IPS-18a (cell line): Measurements from ENCODE around the gene APOL6.
"Not testable (repeated sequence)": the region's sequence is repeated elsewhere in the genome, so short reads cannot be mapped to it uniquely, and the experiment has no call there.

ENCODE experiments used
- H3K27ac ChIP-seq: one replicate; pipeline ENCODE4 v1.5.1; 2013; ENCODE audit warnings: low read length
- H3K27me3 ChIP-seq: one replicate; pipeline ENCODE4 v1.6.1; 2013; ENCODE audit warnings: mild to moderate bottlenecking, low read length; ENCODE audit not compliant: control insufficient read depth, insufficient read depth
- H3K36me3 ChIP-seq: one replicate; pipeline ENCODE4 v1.6.1; 2013; ENCODE audit warnings: low read depth, low read length; ENCODE audit not compliant: control insufficient read depth
- H3K4me1 ChIP-seq: one replicate; pipeline ENCODE4 v1.6.1; 2013; ENCODE audit warnings: low read depth, low read length; ENCODE audit not compliant: control insufficient read depth
- H3K4me3 ChIP-seq: one replicate; pipeline ENCODE4 v1.5.1; 2013; ENCODE audit warnings: low read length
- H3K9ac ChIP-seq: one replicate; pipeline ENCODE4 v1.6.1; 2013; ENCODE audit warnings: mild to moderate bottlenecking, low read length, moderate library complexity
- H3K9me3 ChIP-seq: one replicate; pipeline ENCODE4 v1.6.1; 2013; ENCODE audit warnings: low read depth, low read length; ENCODE audit not compliant: control insufficient read depth

The APOL6 gene

DNA sequence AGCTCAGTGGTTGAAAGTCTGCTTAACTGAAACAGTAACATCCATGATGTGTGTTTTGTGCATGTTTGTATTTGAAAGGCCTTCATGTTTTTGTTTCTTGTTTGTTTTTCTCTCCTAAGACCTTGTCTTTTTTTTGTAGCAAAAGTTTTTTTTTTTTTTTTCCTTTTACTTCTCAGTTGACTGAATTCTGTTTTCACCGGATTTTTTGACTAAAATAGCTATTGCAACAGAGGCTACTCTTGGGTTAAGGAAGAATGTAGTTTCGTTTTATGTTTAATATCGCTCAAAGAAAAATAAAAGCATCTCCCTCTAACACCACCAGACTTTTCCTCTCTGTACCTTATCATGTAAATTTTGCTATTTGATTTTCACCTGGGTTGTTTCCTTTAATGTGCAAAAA, 15.1 kb downstream of the APOL6 start:
- Histone ChIP-seq H3K4me1 (peaks cover 18% of the 10 kb centered on the region), H3K4me3 (peak overlapping the region; percentile 46), H3K9ac (peak overlapping the region; percentile 27), H3K36me3 (no peaks in the 10 kb centered on the region), H3K27ac (no peak overlapping the region), H3K27me3 (no peaks in the 10 kb centered on the region), H3K9me3 (peaks cover 21% of the 10 kb centered on the region)

DNA sequence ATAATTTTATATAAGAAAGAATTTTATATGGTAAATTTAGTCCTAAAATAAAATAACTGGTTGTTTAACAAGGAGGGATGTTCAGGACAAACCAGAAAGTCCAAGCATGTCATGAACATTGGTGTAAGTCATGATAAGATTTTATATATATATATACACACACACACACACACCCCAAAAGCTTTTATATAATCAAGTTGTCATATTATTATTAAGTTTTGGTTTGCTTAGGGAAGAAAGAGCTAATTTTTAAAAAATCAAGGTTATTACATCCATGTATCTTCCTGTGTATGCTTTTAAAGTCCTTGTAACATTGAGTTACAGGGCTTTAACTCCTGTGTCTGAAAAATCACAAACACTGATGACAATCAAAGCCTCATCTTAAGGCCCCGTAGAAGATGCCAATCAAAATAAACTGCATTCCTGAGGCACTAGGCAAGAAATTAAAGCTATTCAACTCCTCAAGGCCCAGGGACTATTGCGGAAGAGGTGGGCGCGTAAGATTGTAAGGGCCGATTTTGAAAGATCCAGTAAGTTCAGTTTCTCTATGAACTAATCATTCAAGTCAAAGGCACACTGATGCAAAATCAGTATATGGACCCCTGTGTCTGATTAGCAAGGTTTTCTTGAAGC, 16.8 kb downstream of the APOL6 start:
- no peaks in the 10 kb centered on the region for H3K36me3 ChIP-seq
- no peaks in the 10 kb centered on the region for H3K27me3 ChIP-seq
- peaks cover 18% of the 10 kb centered on the region for H3K4me1 ChIP-seq
- H3K9ac ChIP-seq: no peak overlapping the region
- peaks cover 21% of the 10 kb centered on the region for H3K9me3 ChIP-seq
- peak overlapping the region; percentile 11 for H3K4me3 ChIP-seq
- no peak overlapping the region for H3K27ac ChIP-seq

DNA sequence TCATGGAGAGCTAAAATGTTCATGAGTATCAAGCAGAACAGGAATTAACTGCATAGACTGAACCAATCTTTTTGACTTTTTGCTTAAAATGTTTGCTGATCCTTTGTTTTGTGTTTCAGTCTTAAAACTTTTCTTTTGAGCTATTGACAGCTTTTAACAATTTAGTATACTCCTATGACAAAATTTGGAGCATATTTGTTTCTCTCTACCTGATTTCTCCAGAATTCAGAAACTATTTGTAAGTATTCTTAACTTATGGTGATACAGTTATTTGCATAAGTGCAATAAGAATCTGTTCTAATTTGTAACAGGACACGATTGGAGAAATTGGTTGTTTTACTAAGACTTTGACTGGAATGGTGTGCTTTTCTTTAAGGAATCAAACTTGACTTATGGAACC, 18.5 kb downstream of the APOL6 start:
- not testable (repeated sequence) for H3K4me3 ChIP-seq, H3K27me3 ChIP-seq, H3K27ac ChIP-seq, H3K9ac ChIP-seq, H3K36me3 ChIP-seq
- Histone ChIP-seq H3K4me1 (peaks cover 18% of the 10 kb centered on the region), H3K9me3 (peaks cover 24% of the 10 kb centered on the region)

DNA sequence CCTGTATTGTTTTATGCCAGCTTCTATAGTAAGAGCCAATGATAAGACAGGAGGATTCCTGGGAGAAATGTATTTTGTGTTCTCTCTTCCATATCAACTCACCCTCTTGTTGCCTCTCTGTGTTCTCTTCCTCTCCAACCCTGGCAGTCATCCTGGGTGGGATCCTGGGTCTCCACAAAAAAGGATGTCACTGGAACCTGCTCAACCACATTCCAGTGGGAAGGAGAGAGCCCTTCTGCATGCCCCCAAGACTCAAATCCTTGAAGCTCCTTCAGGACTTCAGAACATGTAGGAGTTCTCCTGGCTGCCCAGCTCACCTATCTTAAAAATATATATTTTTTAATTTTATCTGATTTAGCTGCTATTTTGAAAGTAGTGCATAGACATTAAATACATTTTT, 26.1 kb downstream of the APOL6 start:
- H3K27ac ChIP-seq: no peak overlapping the region
- H3K4me3 ChIP-seq: no peak overlapping the region
- no peaks in the 10 kb centered on the region for H3K27me3 ChIP-seq
- H3K9me3 ChIP-seq: peaks cover 10% of the 10 kb centered on the region
- H3K36me3 ChIP-seq: no peaks in the 10 kb centered on the region
- no peak overlapping the region for H3K9ac ChIP-seq
- H3K4me1 ChIP-seq: peaks cover 4% of the 10 kb centered on the region

DNA sequence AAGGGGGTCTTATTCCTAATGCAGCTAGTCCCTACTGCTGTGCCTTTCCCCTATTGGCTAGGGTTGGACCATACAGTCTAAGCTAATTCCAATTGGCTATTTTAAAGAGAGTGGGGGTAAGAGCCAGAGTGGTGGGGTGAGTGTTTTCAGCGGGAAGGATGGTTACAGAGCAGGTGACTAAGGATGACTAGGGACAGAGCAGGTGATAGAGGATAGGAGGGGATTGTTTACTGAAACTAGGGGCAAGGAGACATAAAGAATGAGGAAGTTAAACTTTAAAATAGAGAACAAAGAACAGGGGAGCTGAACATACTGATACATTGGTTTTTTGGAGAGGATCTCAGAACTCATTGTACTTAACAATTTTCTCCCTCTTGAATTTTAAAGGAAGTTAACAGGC, 27.8 kb downstream of the APOL6 start:
- peaks cover 14% of the 10 kb centered on the region for H3K9me3 ChIP-seq

DNA sequence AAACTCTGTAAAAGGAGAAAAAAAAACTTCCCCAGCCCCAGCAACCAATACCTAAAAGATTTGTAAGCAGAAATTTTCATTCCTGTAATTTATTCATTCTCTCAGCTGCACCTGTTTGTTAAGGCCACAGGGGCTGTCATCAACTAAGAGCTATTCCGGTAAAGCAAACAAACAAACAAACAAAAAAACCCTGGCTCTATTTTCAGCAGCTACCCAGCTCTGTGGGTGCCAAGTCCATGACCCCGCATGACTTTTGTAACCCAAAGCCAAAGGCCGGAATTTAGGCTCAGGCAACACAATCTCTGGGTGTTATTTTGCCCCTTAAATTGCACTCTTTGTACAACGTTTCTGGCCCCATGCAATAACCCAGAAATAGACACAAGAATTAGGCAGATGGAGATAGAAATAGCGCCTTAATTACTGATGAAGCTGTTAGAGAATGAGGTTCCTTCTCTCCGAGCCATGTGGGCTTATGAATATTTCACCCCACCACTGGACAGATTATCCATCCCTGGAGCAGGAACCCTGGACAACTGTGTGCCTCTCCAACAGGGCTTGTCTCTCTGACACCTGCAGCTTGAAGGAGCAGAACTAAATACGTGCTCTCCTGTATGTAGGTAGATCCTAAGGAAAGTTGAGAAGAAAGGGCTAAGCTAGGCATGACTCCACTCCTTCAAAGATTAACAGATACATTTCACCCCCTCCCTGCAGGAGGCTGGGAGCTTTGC, 29.4 kb downstream of the APOL6 start:
- H3K9ac ChIP-seq: no peak overlapping the region
- peaks cover 4% of the 10 kb centered on the region for H3K4me1 ChIP-seq
- no peak overlapping the region for H3K4me3 ChIP-seq
- H3K36me3 ChIP-seq: no peaks in the 10 kb centered on the region
- no peak overlapping the region for H3K27ac ChIP-seq
- H3K9me3 ChIP-seq: peaks cover 14% of the 10 kb centered on the region
- no peaks in the 10 kb centered on the region for H3K27me3 ChIP-seq

More for the DNA sequence above, 27.8 kb downstream of the APOL6 start:
- H3K36me3 ChIP-seq, H3K27me3 ChIP-seq, H3K4me3 ChIP-seq, H3K4me1 ChIP-seq, H3K9ac ChIP-seq, H3K27ac ChIP-seq: not testable (repeated sequence)

DNA sequence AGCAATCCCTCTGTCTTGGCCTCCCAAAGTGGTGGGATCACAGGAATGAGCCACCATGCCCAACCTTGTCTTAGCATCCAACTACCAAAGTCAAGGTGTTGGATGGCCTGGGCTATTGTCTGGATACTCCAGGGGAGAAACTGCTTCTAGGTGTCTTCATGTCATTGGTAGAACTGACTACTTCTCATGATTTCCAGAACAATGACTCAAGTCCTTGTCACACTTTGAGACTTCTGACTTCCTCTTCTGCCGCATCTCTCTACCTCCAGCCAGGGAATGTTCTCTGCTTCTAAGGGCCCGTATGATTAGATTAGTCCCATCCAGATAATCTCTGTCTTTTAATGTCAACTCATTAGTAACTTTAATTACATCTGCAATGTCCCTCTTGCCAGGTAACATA, 30.6 kb downstream of the APOL6 start:
- Histone ChIP-seq H3K4me1 (peaks cover 4% of the 10 kb centered on the region), H3K9ac (no peak overlapping the region), H3K4me3 (no peak overlapping the region), H3K27ac (no peak overlapping the region), H3K27me3 (no peaks in the 10 kb centered on the region), H3K9me3 (peaks cover 14% of the 10 kb centered on the region), H3K36me3 (no peaks in the 10 kb centered on the region)

DNA sequence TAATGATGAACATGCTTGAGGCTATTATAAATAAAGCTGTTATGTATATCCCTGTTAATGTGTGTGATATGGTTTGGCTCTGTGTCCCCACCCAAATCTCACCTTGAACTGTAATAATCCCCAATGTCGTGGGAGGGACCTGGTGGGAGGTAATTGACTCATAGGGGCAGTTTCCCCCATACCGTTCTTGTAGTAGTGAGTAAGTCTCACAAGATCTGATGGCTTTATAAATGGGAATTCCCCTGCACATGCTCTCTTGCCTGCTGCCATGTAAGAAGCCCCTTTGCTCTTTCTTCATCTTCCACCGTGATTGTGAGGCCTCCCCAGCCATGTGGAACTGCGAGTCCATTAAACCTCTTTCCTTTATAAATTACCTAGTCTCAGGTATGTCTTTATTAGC, 31.2 kb downstream of the APOL6 start:
- H3K27me3 ChIP-seq, H3K4me3 ChIP-seq, H3K4me1 ChIP-seq, H3K27ac ChIP-seq, H3K9ac ChIP-seq, H3K36me3 ChIP-seq: not testable (repeated sequence)
- peaks cover 14% of the 10 kb centered on the region for H3K9me3 ChIP-seq

DNA sequence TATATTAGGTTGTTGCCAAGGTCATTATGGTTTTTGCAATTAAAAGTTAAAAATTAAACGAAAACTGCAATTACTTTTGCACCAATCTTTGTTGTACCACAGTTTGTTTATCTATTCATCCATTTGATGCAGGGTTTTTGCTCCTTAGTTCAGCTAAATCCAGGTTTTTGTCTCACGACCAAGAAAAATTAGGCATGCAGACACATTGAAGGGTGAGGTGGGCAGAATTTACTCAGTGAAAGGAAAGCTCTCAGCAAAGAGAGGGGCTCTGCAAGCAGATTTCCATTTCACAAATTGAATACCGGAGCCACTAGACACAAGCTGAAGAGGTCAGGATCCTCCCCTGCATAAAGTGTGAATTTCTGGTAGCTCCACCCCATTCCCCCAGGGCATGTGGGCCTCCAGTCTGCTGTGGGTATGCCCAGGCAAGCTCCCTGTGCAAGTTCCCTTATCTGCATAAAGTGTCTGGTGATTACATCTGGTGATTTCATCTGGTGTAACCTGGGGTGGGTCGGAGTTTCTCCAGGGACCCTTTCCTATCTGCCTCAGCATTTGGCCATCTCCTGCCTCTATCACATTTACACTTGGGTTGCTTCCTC, 33.3 kb downstream of the APOL6 start:
- H3K9me3 ChIP-seq: peaks cover 9% of the 10 kb centered on the region
- H3K9ac ChIP-seq: no peak overlapping the region
- no peaks in the 10 kb centered on the region for H3K27me3 ChIP-seq
- no peaks in the 10 kb centered on the region for H3K4me1 ChIP-seq
- H3K36me3 ChIP-seq: no peaks in the 10 kb centered on the region
- H3K4me3 ChIP-seq: no peak overlapping the region
- H3K27ac ChIP-seq: no peak overlapping the region

DNA sequence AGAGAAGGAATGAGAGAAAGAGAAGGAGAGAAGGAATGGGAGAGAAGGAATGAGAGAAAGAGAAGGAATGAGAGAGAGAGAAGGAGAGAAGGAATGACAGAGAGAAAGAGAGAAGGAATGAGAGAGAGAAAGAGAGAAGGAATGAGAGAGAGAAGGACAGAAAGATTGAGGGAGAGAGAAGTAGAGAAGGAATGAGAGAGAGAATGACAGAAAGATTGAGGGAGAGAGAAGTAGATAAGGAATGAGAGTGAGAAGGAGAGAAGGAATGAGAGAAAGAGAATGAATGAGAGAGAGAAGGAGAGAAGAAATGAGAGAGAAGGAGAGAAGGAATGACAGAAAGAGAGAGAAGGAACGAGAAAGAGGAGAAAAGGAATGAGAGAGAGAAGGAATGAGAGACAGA, 35.3 kb downstream of the APOL6 start:
- Histone ChIP-seq H3K36me3 (no peaks in the 10 kb centered on the region), H3K4me1 (no peaks in the 10 kb centered on the region), H3K27me3 (no peaks in the 10 kb centered on the region), H3K9ac (no peak overlapping the region), H3K9me3 (peaks cover 9% of the 10 kb centered on the region), H3K27ac (no peak overlapping the region), H3K4me3 (no peak overlapping the region)

DNA sequence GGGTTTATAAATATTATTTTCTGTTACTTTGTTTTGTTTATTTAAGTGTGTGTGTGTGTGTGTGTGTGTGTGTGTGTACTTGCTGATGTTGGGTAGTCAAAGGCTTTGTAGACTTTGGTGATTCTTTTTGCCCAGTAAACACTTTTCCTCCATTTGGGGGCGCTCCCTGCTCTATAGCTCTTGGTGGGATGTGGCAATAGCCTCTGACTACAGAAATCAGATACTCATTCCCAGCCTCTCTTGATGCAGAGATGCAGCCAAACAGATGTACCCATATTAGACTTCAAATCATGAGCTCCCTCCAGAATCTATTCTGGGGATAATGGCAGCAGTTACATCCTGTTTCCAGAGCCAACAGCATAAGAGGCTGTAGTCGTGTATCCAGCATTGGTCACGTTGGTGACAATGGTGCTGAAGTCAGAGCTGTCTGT, 36.0 kb downstream of the APOL6 start:
- no peaks in the 10 kb centered on the region for H3K27me3 ChIP-seq

DNA sequence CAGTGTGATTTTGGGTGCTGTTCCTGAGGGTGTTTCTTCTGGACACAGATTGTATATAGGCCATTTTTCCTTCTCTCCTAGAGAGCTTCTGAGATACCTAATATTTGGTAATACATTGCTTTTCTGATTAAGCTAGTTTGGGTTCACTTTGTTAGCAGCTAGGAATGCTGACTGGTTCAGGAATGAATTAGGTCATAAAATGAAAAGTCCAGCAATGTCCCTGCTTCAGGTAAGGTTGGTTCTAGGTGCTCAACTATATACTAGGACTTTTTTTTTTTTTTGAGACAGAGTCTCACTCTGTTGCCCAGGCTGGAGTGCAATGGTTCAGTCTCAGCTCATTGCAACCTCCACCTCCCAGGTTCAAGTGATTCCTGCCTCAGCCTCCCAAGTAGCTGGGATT, 36.5 kb downstream of the APOL6 start:
- H3K9ac ChIP-seq: no peak overlapping the region
- peaks cover 9% of the 10 kb centered on the region for H3K9me3 ChIP-seq
- no peak overlapping the region for H3K4me3 ChIP-seq
- H3K36me3 ChIP-seq: no peaks in the 10 kb centered on the region
- H3K4me1 ChIP-seq: no peaks in the 10 kb centered on the region
- no peak overlapping the region for H3K27ac ChIP-seq
- no peaks in the 10 kb centered on the region for H3K27me3 ChIP-seq

More for the DNA sequence above, 36.0 kb downstream of the APOL6 start:
- no peaks in the 10 kb centered on the region for H3K4me1 ChIP-seq
- H3K36me3 ChIP-seq: no peaks in the 10 kb centered on the region
- H3K4me3 ChIP-seq: no peak overlapping the region
- peaks cover 9% of the 10 kb centered on the region for H3K9me3 ChIP-seq
- no peak overlapping the region for H3K9ac ChIP-seq
- no peak overlapping the region for H3K27ac ChIP-seq
